Right lobe of liver (tissue), 4 donors: Measurements from ENCODE around the gene TCF12.

Source experiments
- POLR2A ChIP-seq: fragments of 450-650 bp; IDR thresholded peaks from one replicate; pipeline ENCODE4 v1.6.1; 2017; ENCODE audit warnings: antibody characterized with exemption, mild to moderate bottlenecking
- TF ChIP-seq, protein P1 (sequence below), 4 donors: fragments of 200-600 bp in 3 of 4; fragments of 450-650 bp in 1 of 4; IDR thresholded peaks; one replicate each; pipeline versions ENCODE4 v1.5.1 to v1.8.0; 2016 to 2022; ENCODE audit warnings: antibody characterized with exemption in 4 of 4, mild to moderate bottlenecking in 2 of 4
- donor health status: DM: no; HTN: no; CAD: no.
- donor health status: DM: no; HTN: no; CAD: no.
- donor health status: DM: no; HTN: yes; CAD: no.

DNA sequence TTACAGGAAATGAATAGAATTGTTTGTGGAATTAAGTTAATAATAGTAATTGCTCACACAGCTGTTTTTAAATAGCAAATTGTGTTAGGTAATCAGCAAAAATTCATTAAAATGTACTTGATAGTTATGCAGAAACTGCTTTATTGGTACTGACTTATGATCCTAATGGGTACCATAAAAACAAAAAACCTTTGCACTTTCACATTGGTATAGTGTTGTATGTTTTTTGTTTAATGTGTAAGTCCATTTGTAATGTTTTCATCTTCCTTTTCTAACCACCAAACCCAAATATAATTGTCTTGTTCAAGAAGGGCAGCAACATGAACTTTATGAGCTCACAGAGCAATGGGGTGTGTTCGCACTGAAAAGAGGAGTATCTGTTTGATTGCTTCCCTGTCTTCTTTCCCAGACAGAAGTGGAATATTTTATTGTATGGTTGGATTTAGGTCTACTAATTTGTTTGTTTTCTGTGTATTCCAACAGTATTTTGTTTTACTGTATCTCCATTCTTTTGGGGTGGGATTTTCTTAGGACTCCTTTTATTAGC is 135.8 kb downstream of the TCF12 start:
- TF ChIP-seq, protein P1, sequence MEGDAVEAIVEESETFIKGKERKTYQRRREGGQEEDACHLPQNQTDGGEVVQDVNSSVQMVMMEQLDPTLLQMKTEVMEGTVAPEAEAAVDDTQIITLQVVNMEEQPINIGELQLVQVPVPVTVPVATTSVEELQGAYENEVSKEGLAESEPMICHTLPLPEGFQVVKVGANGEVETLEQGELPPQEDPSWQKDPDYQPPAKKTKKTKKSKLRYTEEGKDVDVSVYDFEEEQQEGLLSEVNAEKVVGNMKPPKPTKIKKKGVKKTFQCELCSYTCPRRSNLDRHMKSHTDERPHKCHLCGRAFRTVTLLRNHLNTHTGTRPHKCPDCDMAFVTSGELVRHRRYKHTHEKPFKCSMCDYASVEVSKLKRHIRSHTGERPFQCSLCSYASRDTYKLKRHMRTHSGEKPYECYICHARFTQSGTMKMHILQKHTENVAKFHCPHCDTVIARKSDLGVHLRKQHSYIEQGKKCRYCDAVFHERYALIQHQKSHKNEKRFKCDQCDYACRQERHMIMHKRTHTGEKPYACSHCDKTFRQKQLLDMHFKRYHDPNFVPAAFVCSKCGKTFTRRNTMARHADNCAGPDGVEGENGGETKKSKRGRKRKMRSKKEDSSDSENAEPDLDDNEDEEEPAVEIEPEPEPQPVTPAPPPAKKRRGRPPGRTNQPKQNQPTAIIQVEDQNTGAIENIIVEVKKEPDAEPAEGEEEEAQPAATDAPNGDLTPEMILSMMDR (IDR thresholded peaks at IDR 0.05), result no peak
- no peak for TF ChIP-seq POLR2A
